ENCODE data around the gene LZTFL1.

DNA sequence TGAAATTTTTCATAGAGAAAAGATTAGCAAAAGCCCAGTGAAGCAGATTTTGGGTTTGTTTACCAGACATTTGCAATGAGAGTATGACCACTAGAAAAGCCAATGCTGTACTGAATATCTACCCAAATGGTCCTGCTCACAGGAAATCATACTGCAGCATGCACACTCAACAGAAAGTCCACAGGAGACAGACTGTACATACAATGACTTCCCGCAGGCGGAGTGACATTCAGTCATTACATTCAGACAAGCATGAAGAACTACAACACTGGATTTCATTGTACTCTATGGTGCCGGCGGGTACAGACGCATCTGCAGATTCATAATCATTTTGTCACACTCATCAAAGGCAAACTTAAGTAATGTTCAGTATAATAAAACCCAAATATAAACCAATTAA lies 11.8 kb downstream of the LZTFL1 start:
- TF ChIP-seq, protein P1, sequence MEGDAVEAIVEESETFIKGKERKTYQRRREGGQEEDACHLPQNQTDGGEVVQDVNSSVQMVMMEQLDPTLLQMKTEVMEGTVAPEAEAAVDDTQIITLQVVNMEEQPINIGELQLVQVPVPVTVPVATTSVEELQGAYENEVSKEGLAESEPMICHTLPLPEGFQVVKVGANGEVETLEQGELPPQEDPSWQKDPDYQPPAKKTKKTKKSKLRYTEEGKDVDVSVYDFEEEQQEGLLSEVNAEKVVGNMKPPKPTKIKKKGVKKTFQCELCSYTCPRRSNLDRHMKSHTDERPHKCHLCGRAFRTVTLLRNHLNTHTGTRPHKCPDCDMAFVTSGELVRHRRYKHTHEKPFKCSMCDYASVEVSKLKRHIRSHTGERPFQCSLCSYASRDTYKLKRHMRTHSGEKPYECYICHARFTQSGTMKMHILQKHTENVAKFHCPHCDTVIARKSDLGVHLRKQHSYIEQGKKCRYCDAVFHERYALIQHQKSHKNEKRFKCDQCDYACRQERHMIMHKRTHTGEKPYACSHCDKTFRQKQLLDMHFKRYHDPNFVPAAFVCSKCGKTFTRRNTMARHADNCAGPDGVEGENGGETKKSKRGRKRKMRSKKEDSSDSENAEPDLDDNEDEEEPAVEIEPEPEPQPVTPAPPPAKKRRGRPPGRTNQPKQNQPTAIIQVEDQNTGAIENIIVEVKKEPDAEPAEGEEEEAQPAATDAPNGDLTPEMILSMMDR (IDR thresholded peaks at IDR 0.05; ENCODE audit: insufficient read depth, low read length, poor library complexity, severe bottlenecking): no peak
- no peak for TF ChIP-seq EZH2phosphoT487 (conservative IDR thresholded peaks at IDR 0.05; ENCODE audit: low read length)

Measured in SU-DHL-6 (cell line).